DMS53 treated with DMSO at 0.1 percent for 48 hours (cell line): Measurements from ENCODE around the gene C16orf78.
"Not testable (repeated sequence)": the region's sequence is repeated elsewhere in the genome, so short reads cannot be mapped to it uniquely, and the experiment has no call there.

ENCODE experiments used
- DNase-seq: peaks from one replicate; lab custom pipeline; 2025; ENCODE audit not compliant: unreplicated experiment; lab: John Stamatoyannopoulos, UW

Gene C16orf78

DNA sequence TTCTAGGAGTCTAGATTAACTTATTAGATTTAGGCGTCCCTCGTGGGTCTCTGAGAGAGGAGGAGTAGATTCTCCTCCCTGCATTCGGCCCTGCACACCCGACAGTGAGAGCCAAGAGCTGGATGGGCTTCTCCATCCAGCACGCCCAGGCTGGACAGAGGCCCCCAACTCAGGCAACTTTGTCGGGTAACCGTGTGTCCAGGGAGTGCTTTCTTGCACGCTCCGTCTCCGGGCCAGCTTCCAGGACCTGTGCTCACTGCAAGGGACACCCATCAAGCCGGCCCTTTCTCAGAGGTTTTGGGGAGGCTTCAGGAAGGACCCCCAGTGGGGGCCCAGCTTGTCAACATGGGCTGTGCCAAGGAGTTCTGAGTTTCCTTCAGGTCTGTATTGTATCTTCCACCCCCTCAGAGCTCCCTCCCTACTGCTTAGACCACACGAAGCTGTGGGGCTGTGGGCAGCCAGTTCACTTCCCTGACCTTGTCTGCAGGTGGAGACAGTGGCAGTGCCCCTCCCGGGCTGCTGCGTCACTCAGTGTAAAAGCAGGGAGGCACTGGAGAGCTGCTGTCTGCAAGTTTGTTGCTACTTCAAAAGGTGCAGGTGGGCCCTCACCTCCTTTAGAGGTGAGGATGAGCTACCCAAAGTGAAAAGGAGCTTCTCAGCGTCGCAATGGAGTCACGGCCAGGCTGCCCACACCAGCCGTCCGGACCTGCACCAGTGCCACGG, 24.0 kb upstream of the C16orf78 start:
- no peak for DNase-seq

- DNase-seq = peak; percentile 17
Observed at GRCh38 chr16:49350265-49351095, 23.1 kb upstream of the C16orf78 start.

- no peak for DNase-seq
Observed at GRCh38 chr16:49351096-49351487, 22.5 kb upstream of the C16orf78 start.

DNA sequence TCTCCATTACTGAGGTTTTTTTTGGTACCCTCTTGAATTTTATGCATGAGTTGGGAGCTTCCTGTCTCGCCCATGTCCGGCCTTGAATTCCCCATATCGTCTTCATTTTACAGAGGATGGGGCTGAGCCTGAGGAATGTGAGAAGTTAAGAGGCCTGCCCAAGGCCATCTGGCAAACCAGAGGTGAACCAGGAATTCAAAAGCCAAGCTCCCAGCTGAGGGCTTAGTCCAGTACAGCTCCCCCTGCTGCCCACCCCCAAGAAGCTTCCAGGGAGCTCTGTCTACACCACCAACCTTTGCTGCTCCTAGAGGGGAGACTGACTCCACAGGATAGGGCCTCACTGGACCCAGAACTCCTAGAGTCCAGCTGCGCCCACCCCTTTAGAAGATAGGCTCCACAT, 20.7 kb upstream of the C16orf78 start:
- DNase-seq = no peak

DNA sequence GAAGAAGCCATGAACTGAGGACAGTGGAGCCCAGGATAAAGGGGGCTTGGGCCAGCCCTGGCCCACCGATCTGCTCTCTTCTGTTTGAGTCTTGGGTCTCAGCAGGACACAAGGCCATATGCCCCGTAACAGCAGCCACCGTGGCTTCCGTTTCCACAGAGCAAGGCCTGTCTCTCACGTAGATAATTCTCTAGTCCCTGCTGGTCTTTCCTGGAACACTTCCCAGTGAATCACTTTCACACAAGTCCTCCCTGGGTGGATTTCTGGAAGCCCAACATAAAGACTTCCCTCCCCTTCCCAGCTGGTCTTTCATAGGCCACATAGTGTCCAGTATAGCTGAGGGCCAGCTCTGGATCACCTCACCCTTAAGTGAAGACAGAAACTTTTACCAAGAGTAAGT, 19.9 kb upstream of the C16orf78 start:
- DNase-seq = no peak

DNA sequence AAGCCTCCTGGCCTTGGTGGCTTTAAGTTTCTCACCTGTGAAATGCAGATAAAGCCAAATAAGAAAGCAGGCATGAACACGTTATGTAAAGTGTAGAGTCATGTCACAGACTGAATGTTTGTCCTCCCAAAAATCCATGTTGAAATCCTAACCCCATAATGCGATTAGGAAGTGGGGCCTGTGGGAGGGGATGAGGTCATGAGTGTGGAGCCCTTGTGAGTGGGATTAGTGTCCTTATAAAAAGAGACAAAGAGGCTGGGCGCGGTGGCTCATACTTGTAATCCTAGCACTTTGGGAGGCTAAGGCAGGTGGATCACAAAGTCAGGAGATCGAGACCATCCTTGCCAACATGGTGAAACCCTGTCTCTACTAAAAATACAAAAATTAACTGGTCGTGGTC, 19.5 kb upstream of the C16orf78 start:
- no peak for DNase-seq

GRCh38 chr16:49354991-49355390, 18.6 kb upstream of the C16orf78 start:
- no peak for DNase-seq

GRCh38 chr16:49355933-49356665, 17.5 kb upstream of the C16orf78 start:
- no peak for DNase-seq

DNA sequence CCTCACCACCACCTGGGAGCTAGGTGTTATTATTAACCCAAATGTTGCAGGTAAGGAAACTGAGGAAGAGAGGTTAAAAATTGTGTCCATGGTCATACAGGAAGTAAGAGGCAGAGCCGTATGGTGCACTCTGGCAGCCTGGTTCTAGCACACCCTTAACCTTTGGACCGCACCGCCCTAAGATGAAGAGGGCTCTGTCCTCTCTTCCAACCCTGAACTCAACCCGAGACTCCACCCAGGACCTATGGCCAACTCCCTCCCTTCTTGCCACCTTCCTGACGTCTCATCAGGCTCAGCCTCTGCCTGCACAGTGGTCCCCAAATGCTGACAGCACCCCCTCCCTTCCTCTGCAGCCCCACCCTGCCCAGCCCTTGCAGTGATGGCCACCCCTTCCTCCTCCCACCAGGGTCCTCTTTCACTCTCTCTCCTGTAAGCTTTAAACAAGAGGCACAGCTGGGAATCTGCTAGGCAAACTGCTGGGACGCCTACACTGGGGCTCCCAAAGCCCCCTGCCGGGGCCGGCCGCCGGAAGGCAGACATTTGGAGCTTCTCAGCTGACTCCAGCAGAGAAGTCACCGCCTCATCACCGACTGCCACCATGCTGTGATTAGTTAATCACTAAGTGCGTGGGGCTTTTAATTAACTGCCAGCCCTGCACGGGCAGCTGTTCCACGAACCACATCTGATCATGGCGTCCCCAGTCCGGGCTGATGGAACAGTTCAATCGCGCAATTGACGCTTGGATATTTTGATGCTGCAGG, 16.7 kb upstream of the C16orf78 start:
- no peak for DNase-seq

- no peak for DNase-seq
Observed at GRCh38 chr16:49359591-49359990, 14.0 kb upstream of the C16orf78 start.

DNA sequence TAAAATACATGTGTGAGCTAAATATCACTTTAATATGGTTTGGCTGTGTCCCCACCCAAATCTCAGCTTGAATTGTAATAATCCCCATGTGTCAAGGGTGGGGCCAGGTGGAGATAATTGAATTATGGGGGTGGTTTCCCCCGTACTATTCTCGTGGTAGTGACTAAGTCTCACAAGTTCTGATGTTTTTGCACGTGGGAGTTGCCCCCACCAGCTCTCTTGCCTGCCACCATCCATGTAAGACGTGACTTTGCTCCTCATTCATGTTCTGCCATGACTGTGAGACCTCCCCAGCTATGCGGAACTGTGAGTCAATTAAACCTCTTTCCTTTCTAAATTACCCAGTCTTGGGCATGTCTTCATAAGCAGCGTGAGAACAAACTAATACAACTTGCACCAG, 11.9 kb upstream of the C16orf78 start:
- DNase-seq = not testable (repeated sequence)

DNA sequence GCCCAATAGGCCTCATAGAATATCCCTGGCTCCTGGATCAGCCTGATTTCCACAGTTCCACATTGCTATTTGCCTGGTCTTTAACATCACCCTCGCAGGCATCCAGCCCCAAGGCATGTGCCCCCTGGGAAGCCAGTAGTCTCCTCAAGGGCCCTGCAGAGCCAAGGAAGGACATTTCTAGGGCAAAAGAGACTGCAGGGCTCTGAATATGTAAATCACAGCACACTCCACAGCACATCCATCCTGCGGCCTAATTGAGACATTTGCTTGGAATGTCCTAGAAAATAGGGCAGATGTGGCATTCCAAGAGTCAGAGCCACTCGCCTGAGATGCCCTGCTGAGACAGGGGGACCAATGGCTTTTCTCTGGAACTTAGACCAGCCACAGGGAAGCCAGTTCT, 11.4 kb upstream of the C16orf78 start:
- DNase-seq = no peak

- DNase-seq = no peak
Observed at GRCh38 chr16:49365711-49366509, 7.7 kb upstream of the C16orf78 start.

- DNase-seq = no peak
Observed at GRCh38 chr16:49366669-49367068, 6.9 kb upstream of the C16orf78 start.

- no peak for DNase-seq
Observed at GRCh38 chr16:49369651-49370611, 3.7 kb upstream of the C16orf78 start.

GRCh38 chr16:49376206-49376605, 2.6 kb downstream of the C16orf78 start:
- no peak for DNase-seq

DNA sequence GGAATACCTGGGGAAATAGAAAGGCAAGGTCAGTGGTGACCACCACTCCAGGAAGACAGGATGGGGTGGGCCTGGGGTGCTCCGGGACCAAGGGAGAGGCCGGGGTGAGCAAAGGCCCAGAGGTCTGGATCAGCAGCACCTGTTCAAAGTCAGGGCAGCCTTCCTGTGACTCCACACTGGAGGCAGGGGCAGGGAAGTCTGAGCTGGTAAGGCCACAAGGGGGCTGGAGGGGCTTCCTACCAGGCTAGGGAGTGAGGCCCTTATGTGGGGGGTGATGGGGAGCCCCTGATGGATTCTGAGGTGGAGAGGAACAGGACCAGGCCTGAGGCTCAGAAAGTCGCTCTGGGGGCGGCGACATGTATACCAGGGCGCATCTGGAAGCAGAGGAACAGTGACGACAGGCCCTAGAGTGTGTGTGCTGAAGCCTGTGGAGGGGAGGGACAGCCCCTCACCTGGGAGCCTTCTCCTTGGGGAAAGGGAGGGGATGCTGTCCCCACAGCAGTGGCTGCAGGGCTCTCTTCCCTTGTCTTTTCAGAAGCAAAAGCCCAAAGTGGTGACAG, 3.7 kb downstream of the C16orf78 start:
- DNase-seq = no peak

- DNase-seq = no peak
Observed at GRCh38 chr16:49378238-49378637, 4.6 kb downstream of the C16orf78 start.

- no peak for DNase-seq
Observed at GRCh38 chr16:49378816-49379215, 5.2 kb downstream of the C16orf78 start.
